ENCODE measurements around the gene OR2S2.

GRCh38 chr9:35909687-35910612 lies 48.0 kb downstream of the OR2S2 start:
- TF ChIP-seq POLR2AphosphoS5 (IDR thresholded peaks at IDR 0.05; ENCODE audit: insufficient read depth, low read depth, low read length): peak; percentile 14
- no peak for TF ChIP-seq EZH2 (IDR thresholded peaks at IDR 0.05; ENCODE audit: borderline replicate concordance, low read depth, low read length, severe bottlenecking)
- no peak for TF ChIP-seq CTCF (IDR thresholded peaks at IDR 0.05; ENCODE audit: extremely low read depth in 1 of 2, insufficient read depth in 1 of 2, low read depth in 1 of 2, low read length in 2 of 2)
- TF ChIP-seq POLR2A (IDR thresholded peaks at IDR 0.05; ENCODE audit: low read depth, low read length): peak; percentile 31

All from endothelial cell of umbilical vein (primary cell).